GM19193 (cell line): Measurements from ENCODE around the gene TTLL7.

Experiments used
- POLR2A ChIP-seq: IDR thresholded peaks from 4 replicates; pipeline ENCODE4 v1.6.1; 2011; ENCODE audit not compliant: insufficient read depth, insufficient read length; ENCODE audit errors: extremely low read depth

TTLL7 gene

DNA sequence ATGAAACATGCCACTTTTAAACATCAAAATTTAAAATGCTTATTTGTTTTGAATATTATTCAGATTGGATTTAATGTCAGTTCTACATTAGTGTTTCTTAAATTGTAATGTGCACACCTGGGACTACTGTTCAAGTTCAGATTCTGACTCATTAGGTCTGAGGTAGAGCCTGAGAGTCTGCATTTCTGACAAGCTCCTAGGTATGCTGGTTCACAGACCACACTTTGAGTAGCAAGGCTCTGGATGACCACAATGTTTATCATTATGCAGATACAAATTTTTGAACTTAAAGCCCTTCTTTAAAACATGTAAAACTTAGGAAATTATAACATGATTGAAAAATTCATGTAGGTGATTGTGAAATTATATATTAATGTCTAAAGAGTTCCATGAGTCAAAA is 40.2 kb downstream of the TTLL7 start:
- TF ChIP-seq POLR2A = no peak

DNA sequence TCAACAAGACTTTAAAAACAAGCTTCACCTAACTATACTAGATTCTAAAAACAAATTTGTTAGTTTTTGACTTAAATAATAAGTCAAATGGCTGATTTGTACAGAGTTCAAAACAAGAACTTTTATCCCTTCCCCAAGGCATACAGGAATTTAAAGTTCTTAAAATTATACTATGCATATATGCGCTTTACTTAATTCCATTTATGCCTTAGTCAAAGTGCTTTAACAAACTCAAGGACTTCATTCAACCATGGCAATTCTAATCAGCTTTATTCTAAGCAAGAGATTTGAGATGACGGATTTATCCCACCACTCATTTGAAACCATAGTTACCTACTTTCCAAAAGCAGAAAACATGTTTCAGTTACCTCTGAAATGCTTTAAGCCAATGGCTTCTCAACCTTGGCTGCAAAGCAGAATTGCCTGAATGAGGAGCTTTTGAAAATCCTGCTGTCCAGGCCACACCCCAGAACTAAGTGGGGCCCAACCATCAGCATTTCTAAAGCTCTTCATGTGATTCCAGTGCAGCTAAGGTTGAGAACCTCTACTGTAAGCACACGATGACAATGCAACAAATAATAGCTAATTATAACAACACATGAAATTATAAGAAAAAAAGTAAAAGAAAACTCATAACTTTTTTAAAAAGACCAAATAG is 44.6 kb downstream of the TTLL7 start:
- TF ChIP-seq POLR2A = no peak

DNA sequence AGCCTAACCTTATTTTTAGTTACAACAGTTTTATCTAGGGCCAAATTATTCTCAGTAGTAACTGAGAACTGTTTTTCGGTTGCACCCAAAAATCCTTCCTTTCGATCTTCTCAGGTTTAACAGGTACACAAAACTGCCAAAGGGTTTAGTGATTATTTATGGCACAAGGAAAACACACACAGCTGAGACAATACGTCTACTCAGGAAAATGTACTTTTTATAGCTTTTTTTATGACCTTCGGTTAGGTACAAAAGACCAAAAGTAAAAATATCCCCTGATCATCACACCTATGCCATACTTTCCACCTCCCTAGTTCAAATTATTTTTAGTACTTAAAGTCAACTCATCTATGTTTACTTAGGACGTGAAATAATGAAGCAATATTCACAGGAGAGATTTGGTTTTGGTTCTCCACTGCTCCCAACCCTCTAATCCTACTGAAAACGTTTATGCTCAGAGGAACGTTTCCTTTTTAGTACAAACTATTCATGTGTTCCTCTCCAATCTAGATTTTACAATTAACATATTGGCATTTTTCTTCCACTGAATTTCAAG is 48.7 kb downstream of the TTLL7 start:
- TF ChIP-seq POLR2A = no peak

DNA sequence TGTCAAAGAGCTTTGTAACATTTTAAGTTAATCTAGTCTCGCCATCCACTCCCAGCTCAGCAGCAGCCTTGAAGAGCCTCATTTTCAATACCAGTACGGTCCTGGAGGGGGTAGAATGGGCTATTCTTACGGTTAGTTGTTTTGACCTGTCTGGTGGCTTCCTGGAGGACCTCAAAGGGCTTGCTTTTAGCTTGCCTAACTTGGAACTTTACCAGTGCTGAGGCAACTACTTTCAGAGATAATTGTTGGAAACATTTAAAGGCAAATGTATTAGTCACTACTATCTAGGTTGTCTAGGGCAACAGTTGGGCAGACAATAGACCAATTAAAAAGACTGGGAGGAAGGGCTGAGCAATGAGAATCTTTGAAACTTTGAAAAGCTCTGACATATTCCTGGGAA is 56.0 kb downstream of the TTLL7 start:
- no peak for TF ChIP-seq POLR2A

DNA sequence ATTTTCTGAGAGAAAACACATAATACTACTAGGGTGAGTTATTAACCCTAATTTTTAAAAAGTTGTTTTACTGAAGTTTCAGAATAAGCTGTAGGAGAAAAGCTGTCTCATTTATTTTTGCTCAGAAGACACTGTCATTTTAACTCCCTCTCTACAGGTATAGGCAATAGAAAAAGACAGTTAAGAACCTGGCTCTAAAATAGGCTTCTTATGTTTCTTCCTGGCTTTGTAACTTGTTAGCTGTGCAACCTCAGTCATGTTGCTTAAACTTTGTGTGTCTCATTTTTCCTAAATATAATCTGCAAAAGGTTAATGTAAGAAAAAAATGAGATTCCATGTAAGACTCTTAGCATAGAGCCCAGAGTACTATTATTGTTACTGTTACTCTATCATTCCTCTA is 64.4 kb downstream of the TTLL7 start:
- no peak for TF ChIP-seq POLR2A

DNA sequence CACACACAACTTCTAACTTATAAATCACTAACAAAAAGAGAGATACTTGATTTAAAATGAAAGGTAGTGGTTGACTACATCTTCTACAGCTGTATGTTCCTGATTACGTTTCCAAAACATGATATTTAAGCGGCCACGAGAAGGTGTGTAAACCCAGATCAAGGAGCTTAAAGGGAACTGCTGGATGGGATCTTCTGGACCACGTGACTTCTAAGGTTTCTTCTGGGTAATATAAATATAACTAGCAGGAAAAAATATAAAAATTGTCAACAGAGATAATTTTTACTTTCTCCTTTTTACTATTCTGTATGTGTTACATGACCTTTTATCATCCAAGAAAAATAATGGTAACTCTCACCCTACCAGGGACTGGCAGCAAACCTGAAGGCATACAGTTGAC is 66.2 kb downstream of the TTLL7 start:
- TF ChIP-seq POLR2A = no peak

DNA sequence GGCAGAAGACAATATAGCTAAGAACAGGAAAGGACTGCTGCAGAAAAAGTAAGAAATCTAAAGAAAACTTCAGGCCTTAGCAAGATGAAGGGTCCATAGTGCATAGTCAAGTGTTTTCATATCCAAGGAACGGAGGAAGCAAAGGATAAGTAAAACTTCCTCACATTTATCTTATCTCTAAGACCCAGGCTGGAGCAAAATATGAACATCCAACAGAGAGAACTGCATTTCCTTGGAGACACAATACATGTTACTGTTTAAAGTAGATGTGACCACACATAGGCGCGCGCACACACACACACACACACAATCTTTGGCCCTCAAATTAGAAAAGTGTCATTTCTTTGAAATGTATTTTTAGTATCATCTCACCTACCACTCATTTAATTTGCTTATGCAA is 66.7 kb downstream of the TTLL7 start:
- no peak for TF ChIP-seq POLR2A

DNA sequence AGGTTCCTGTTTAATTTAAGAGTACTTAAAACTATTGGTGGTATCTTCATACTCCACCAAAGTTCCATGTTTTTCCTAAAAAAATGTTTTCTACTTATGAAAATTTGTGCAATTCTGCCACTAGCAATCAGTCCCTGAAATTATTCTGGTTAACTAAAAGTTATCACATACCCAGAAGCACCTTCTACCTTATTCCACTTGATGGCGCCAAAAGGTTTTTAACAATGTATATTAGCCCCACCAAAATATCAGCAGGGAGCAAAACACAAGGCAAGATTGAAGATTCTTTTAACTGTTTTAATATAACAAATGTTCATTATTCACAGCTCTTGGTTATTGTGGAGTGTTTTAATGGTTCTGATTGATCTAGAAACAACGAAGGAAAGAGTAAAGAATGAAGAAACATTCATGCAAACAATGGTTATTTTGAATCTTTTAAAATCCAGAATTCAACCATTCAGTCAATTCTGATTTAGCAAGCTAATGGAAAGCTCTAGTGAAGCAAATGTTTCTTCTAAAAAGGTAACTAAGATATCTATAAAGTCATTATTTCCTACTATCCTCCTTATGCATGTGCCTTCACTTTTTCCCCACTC is 67.2 kb downstream of the TTLL7 start:
- no peak for TF ChIP-seq POLR2A

DNA sequence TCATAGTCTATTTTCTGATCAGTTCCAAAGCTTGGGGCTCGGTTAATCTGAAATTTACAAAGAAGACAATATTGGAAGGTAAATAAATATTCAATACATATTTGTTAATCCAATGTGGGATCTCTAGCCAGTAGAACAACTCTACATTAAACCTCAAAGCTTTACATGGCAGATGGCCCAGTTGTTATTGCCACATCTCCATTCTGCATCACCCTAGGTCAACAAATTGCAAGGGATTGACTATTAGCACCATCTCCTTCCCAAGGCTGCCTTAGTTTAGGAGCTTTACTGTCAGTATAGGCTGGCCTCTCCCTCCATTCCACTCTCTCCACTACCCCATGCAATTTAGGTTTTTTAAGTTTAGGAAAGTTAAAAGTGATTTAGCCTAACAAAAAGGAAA is 69.7 kb downstream of the TTLL7 start:
- no peak for TF ChIP-seq POLR2A

DNA sequence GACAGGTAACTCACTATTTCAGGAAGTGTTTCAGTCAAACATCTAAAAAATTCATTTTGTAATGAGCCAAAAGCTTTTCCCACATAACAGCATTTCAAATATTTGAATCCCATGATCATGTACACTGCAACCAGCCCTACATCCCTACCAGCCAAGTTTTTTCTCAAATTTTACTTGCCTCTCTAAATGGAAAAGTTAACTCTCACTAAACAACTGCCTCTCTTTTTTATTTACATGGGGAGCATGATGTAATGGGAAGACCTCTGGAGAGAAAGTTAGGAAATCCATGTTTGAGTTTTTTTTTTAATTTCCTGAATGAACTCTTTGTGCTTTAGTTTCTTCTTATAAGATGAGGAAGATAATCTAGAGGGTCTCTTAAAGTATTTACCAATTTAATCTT is 70.5 kb downstream of the TTLL7 start:
- no peak for TF ChIP-seq POLR2A

DNA sequence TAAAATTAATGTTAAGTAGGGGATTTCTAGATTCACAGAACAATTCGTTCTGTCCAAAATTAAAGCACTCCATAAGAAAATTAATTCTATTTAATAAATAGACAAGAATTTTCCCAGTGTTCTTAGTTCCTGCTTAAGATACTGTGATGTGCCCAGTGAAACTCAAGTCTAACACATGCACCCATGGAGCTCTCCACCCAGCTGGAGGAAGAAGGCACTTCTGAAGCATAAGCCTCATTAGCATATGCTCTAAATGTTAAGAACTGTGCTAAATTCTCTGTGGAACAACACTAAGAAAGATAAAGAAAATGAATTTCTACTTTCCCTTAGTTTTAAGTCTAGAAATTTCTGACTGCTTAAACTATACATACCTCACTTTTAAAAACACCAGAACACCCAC is 71.2 kb downstream of the TTLL7 start:
- TF ChIP-seq POLR2A = no peak

DNA sequence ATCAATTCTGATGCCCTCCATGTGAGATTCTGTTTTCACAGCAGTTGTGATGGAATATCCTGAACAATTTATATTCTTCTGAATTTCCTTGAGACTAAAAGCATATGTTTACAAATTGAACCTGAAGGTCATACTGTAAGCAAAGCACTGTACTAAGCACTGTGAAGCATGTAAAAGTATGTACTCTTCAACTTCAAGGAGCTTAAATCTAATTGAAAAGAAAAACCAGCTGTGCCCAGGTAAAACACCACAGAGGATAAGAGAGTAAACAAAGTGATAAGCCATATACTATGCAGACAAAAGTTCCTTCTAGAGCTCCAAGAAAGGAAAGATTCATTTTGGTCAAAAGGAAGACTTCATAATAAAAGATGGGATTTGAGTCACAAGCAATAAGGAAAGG is 71.9 kb downstream of the TTLL7 start:
- TF ChIP-seq POLR2A = no peak

DNA sequence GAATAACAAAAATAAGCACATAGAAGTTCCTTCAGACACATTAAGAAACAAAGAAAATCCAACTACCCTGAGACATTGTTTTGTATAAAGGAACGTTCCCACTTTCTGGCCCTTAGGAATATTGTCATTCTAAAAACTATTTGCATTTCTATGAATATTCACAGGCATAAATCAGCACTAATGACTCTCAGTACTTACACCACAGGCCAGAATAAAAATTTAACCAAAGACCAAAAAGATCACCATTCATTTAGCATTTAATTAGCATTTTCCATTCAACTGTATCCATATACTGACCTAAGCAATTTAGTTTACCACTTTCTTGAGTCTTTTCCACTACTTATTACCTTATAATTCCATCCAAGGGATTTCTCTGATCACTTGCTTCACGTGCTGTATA is 75.4 kb downstream of the TTLL7 start:
- TF ChIP-seq POLR2A = no peak

DNA sequence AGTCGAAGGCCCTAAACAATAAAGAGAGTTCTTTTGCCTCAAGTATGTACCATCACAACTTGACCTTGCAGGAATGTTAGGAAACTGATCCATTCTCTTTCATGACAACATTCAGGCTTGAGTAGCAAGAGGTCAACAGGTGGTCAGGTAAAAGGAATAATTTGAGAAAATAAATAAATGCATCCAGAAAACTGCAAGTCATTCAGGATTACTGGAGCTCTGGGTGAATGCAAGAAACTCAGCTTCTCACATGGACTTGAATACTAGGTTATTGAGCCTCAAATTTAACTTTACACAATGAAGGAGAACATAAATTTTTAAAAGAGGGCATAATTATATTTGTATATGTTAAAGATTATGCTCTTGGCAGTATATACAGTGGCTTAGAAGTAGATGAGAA is 76.5 kb downstream of the TTLL7 start:
- TF ChIP-seq POLR2A = no peak

DNA sequence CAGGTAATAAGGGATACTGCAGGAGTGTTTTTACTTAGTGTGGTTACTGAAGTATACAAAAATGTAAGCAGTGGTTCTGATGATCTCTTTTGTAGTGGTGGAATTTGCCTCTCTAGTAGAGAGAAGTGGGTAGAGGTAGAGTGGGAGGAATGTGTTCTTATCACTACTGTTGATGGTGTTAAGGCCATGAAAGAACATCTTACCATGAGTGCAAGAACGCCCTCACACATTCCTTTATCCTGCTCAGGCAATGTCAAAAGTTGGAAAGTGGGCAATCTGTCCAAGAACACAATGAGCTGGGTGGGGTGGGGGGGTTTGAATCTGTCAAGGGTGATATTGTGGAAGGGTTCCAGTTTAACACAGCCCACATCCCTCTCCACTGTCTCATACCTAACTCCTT is 78.6 kb downstream of the TTLL7 start:
- TF ChIP-seq POLR2A = no peak

DNA sequence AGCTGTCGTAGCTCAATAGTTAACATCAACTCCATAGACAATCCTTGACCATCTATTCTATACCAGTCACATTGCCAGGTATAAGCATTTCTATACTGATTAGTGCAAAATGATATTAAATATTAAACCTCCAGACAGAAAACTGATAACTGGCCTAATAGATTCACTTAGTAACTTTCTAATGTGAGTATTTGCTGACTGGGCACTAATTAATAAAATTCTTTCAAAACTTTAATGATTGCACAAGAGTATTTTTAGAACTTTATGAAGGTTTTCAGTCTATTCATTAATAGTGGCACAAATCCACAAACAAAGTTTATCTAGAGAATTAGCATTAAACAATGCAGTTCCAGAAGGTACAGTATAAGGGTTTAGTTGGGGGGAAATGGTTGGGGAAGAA is 79.1 kb downstream of the TTLL7 start:
- TF ChIP-seq POLR2A = no peak
